ENCODE results near the gene ENPP5.
"Not testable (repeated sequence)": the region's sequence is repeated elsewhere in the genome, so short reads cannot be mapped to it uniquely, and the experiment has no call there.

Gene ENPP5

DNA sequence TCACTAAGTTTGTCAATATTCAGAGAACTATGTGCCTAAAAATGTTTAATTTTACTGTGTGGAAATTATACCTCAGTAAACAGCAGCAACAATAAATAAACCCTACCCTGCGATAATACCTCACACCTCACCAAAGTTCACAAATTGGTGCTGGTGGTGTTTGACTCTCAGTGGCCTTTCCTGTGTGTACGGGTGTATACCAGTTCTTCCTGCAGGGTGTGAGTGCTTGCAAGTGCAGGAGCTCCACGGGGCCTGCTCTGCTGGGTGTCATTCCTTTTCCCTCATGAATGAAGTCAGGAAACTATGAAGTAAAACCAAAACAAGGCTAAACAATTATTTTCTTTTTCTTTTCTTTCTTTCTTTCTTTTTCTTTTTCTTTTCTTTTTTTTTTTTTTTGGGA is 4.1 kb upstream of the ENPP5 start:
- DNase-seq (ENCODE audit: low spot score), result no peak

DNA sequence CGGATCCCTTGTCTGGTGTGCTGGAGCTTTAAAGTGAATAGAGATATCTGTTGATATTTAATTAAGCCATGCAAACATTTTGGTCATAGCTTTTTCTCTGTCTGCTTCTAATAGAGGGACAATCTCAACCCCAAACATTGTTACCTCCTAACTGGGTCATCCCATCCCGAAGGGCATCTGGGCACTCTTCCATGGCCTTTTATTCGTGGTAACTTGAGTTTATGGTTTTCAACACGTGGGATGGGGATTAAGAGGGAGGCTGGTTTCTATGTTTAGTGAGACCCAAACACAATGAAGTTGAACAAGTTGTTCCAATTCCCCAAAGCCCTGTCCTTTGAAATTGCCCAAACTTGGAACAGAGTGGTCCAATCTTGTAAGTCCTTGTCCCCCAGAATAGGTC is 1.4 kb upstream of the ENPP5 start:
- no peak for DNase-seq (ENCODE audit: low spot score)

DNA sequence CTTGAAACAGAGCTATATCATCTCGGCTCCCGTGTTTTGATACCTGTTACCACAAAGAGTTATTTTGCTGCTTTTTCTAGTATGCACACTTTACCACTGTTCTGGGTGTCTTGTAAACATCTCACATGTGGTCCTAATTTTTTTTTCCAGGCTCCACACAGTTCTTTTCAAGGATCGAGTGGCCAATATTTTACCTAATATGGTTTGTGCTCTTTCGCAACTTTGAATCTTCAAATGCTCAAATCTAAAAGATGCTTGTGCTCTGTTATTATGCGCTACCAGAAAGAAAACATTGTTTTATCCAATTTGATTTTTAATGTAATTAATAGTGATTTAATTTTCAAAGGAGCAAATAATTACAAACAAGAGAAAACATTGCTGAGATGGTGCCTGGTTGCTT is 10.7 kb downstream of the ENPP5 start:
- DNase-seq (ENCODE audit: low spot score), result no peak

DNA sequence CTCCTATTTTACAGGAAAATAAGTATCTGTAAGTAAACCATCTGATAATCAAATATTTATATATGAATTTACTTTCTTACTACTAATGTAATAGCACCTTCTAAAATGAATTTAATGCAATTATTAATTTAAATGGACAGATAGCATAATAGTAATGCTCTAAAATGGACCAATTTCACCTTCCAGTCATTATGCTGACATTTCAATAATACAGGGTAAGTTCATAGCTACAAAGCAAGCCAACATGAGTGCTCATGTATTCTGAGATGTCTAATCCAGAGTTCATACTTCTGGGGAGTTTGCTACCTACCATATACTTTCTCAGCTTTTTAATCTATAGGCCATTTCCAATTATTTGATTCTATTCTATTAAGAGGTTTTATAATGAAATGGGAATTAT is 11.6 kb downstream of the ENPP5 start:
- DNase-seq (ENCODE audit: low spot score), result no peak

DNA sequence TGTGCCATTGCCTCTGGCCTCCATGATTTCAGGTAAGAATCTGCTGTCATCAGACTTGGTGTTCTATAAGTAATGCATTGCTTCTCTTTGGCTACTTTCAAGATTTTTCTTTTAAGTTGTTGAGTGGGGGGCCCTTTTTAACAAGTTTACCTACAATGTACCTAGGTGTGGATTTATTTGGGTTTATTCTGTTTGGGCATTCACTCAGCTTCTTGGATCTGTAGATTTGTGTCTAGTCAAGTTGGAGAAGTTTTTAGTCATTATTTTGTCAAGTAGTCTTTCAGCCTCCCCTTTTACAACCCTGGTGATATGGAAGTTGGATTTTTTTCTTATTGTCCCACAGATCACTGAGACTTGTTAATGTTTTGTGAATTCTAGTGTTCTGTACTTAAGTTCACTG is 14.1 kb downstream of the ENPP5 start:
- DNase-seq (ENCODE audit: low spot score), result no peak

DNA sequence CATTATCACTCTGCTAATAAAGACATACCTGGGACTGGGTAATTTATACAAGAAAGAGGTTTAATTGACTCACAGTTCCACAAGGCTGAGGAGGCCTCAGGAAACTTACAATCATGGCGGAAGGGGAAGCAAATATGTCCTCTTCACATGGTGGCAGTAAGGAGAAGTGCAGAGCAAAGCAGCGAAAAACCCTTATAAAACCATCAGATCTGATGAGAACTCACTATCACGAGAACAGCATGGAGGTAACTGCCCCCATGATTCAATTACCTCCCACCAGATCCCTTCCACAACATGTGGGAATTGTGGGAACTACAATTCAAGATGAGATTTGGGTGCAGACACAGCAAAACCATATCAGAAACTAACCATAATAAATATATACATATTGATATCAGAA is 21.7 kb downstream of the ENPP5 start:
- DNase-seq (ENCODE audit: low spot score), result not testable (repeated sequence)

DNA sequence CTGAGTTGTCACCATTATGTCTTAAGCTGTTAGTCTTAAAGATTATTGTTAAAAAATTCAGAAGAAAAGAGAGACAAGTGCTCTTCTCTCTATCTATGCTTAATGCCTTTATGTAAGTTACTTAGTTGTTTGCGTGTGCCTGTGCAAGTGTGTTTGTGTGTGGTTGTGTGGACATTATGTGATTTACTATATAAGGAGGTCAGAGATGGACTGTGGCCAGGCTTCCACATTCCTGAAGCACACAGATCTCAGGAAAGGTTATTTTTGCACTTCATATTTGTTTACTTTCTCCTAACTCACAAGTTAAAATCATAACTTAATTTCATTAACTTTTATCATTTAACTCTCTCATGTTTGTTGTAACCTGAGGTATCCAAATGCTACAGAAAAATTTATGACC is 26.5 kb downstream of the ENPP5 start:
- DNase-seq (ENCODE audit: low spot score), result no peak

DNA sequence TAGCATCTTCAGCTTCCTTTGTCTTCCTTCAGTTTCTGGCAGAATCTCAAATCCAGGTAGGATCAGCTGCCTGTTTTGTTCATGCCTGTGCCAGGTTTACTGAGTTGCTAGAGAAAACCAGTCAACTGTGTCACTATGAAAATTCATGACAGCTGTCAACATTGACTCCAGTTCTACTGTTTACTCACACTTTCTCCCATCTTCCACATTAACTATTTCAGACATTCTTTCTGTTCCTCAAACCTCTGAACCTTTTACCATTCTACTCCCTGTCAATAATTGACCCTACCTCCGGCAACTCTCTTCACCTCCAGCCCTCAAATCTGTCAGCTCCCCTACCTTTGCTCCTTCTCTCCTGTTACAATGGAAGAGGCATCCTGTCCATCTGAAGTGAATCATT is 32.5 kb downstream of the ENPP5 start:
- DNase-seq (ENCODE audit: low spot score), result peak; percentile 8

DNA sequence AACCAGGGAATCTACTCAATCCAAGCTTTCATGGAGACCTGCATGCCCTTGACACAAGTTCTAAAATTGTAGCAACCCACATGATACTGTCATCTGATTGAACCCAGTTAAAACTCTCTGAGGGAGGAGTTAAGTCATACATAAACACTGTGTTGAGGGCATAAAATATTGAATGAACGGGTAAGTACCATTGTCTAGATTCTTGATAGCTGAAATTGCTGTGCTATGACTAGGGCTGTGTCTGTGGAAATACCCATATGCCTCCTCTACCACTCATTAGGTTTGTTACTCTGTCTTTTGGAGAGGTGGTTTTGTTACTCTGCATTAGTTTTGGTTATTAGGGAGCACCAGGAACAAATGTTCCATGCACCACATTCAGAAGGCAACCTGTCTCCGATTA is 33.4 kb downstream of the ENPP5 start:
- no peak for DNase-seq (ENCODE audit: low spot score)

DNA sequence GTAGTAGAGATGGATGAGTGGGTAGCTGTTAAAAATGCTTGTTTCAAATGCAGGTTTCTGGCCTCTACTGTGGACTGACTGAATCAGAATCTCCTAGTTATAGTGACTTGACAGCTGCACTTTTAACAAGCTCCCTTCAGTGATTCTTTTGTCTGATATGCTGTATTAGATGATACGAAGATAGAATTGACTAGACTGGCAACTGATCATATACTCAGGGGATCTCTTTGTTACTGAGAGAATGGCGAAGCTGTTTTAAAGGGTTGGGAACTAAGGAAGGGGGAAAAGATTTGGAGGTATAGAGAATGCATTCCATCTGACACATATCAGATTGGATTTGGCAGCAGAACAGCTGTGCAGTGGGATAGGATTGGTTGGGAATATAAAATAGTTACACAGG is 33.9 kb downstream of the ENPP5 start:
- DNase-seq (ENCODE audit: low spot score), result no peak

DNA sequence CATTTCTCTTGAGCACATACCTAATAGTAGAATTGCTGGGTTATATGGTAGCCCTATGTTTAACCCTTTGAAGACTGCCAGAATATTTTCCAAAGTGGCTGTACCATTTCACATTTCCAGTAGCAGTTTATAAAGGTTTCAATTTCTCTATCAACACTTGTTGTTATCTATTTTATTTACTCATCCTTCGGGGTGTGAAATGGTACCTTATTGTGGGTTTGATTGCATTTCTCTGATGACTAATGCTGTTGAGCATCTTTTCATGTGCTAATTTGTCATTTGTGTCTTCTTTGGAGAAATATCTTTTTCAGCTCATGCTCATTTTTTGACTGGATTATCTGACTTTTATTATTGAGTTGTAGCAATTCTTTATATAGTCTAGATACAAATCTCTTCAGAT is 35.6 kb downstream of the ENPP5 start:
- DNase-seq (ENCODE audit: low spot score), result no peak

DNA sequence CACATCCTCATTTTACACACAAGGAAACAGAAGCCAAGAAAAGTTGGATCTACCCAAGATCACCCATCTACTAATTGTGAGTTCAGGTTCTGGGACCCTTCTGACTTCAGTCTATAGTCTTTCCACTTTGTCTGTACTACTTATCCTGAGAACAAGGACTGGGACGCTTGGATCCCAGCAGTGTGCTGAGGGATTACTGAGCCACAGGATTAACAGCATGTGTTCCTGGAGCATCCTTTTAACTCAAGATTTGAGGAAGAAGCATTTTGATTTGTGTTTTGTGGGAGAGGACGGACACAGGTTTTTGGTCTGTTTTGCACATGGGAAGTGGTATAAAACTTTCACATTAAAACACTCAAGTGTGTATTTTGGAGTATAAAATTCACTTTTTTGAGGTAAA is 36.6 kb downstream of the ENPP5 start:
- DNase-seq (ENCODE audit: low spot score), result no peak

DNA sequence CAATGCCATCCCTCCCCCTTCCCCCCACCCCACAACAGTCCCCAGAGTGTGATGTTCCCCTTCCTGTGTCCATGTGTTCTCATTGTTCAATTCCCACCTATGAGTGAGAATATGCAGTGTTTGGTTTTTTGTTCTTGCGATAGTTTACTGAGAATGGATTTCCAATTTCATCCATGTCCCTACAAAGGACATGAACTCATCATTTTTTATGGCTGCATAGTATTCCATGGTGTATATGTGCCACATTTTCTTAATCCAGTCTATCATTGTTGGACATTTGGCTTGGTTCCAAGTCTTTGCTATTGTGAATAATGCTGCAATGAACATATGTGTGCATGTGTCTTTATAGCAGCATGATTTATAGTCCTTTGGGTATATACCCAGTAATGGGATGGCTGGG is 39.5 kb downstream of the ENPP5 start:
- DNase-seq (ENCODE audit: low spot score), result not testable (repeated sequence)

DNA sequence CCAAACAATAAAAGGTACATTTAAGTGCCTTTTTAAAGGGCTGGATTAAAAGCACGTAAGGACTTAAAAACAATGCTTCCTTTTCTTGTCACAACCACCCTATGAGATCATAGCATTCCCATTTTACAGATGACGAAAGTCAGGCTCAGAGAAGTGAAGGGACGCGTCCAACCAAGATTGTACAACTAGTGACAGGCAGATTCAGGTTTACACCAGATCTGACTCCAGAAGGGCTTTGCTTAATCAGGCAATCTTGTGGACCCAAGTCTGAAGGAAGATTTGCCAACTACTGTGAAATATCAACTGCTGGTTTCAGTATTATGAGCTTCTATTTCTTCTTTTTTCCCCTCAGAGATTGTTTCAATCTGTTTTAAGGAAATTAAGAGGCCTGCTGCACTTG is 40.1 kb downstream of the ENPP5 start:
- no peak for DNase-seq (ENCODE audit: low spot score)

DNA sequence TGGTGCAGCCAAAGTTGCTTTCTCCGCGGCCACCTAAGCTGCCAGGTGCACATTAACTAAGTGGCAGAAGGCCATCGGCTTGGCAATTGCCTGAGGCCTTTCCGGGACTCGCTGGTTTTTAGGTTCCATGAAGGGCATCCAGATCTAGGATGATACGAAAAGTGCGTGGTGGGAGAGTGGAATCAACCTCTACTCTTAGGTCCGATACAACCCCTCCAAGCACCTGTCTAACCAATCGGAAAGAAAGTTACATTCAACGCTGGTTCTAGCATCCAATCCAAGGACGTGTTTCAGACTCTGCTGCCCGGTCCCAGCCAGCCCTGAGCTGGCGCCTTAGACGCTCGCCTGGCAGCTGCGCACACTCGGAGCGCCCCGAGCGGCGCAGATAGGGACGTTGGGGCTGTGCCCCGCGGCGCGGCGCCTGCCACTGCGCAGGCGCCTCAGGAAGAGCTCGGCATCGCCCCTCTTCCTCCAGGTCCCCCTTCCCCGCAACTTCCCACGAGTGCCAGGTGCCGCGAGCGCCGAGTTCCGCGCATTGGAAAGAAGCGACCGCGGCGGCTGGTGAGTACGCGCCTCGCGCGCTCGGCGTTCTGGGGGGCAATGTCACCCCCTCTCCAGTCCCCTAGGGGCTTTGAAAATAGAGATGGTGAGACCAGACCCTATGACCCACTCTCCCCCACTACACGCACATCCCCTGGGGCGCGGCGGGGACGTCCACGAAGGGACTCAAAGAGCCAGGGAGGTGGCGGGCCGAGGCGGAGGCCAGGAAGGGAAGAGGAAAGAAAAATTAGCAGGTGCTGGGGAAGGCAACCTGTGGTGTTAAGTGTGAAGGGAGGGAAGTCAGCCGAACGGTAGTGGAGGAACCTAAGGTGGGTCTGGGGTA is 40.9 kb downstream of the ENPP5 start, which contains the start of gene ENPP4:
ENPP4 (plus strand) TSS at position 361 of the 883 bp plus-strand sequence. CDS start 9,595 bp downstream, outside the sequence.
- DNase-seq (ENCODE audit: low spot score), result peak; percentile 100

DNA sequence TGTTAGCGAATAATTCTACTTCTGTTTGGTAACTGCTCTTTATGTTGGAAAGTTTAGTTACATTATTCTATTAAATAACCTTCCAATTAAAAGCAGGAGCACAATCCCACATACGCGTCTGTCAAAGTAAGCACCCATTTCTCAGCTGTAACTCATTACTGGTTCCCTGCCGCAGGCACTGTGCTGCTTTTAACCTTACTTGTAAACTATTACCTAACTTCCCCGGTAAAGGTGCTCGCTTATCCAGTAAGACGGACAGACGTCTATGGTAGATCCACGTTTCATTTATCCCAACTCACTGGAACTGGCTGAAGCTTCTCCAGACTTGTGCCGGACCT is 41.5 kb downstream of the ENPP5 start:
- DNase-seq (ENCODE audit: low spot score), result no peak

DNA sequence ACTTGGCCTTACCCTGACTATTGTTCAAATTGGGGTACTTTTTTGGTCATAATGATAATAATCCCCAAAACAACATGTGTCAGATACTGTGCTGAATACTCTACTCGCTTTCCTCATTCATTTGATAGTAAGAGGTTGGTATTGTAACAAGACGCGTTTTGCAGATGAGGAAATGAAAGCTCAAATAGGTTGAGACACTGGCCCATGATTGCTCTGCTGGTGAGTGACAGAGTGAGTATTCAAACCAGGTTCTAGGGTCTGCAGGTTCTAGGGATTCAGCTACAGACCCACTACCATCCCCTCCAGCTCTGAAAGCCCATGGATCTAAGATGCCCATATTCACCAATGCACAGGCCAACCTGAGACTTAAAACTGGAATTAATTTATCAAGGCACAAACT is 42.3 kb downstream of the ENPP5 start:
- peak; percentile 35 for DNase-seq (ENCODE audit: low spot score)

DNA sequence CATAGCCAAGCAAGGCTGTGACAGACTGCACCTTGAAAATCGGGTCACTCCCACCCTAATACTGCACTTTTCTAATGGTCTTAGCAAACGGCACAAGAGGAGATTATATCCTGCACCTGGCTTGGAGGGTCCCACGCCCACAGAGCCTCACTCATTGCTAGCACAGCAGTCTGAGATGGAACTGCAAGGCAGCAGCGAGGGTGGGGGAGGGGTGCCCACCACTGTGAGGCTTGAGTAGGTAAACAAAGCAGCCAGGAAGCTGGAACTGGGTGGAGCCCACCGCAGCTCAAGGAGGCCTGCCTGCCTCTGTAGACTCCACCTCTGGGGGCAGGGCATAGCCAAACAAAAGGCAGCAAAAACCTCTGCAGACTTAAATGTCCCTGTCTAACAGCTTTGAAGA is 51.1 kb downstream of the ENPP5 start:
- DNase-seq (ENCODE audit: low spot score), result not testable (repeated sequence)

DNA sequence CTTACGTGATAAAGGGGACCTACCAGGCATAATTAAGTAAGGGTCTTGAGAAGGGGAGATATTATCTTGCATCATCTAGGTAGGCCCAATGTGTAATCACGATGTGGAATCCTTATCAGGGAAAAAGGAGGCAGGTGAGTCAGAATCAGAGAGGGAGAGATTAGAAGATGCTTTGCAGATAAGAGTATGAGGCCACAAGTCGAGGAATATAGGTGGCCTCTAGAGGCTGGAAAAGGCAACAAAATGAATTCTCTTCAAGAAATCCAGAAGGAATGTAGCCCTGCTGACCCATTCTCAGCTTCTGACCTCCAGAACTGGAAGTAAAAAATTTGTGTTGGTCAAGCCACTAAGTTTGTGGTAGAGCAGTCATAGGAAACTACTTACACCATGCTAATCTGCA is 51.9 kb downstream of the ENPP5 start:
- no peak for DNase-seq (ENCODE audit: low spot score)

DNA sequence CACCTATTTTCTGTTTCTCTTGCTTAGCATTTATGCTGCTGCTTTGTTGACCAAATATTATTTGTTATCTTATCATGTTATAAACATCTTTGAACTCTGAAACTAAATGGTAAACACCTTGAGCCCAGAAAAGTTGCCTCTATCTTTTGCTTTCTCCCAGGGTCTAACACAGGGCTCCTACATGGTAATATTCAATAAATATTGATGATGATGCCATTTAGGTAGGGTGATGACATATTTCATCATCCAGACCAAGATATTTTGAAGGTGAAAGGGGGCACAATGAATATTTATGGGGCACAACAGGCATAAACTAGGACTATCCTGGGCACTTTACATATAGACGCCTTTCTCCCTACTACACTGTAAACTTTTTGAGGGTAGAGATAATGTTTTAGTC is 52.6 kb downstream of the ENPP5 start:
- no peak for DNase-seq (ENCODE audit: low spot score)

DNA sequence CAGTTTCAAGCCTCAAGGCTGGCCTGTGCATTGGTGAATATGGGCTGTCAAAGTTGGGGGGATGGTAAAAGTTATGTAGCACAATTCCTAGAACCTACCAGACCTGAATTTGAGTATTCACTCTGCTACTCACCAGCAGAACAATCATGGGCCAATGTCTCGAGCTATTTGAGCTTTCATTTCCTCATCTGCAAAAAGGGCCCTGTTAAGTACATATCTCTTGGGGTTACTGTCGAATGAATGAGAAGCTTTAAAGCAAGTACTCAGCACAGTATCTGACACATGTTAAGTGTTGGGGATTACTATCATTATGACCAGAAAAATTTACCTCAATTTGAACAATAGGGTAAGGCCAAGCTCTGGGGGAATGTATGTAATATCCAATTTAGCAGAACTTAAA is 54.5 kb downstream of the ENPP5 start:
- DNase-seq (ENCODE audit: low spot score), result peak; percentile 20

DNA sequence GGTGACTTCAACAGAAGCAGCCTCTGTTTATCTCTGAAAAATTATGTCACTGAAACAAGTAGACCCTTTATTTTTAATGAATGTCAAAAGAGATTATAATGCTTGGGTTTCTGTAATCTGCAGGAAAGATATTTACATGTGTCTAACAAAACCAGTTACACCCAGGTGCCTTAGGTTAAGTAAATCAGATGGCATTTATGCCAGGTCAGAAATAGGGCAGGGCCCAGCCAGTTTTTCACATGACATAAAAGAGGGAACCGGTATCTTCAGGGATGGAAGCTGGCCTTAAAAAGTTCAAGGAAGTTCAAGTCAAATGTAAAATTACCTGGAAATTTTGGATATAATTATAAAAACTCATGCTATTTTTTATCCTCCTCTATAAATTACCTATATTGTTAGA is 55.1 kb downstream of the ENPP5 start:
- DNase-seq (ENCODE audit: low spot score), result no peak

DNA sequence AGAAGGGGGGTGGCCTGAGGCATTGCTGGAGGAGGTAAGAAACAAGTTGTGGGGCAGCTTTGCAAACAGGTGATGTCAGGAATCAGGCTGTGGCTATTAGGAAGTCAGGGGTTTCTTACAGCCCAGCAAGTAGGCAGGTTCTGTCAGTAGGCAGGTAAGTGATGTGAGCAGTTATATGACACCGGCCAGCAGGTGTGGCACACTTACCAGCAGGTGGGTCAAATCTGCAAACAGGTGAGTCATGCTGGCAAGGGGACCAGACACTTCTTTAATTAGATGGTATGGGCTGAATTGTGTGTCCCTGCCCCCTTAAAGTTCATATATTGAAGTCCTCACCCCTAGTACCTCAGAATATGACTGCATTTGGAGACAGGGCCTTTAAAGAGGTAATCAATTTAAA is 57.4 kb downstream of the ENPP5 start:
- no peak for DNase-seq (ENCODE audit: low spot score)
